ENCODE results near the gene SH3RF3.

The SH3RF3 gene

GRCh38 chr2:109183871-109184270, 54.9 kb downstream of the SH3RF3 start:
- no peak for DNase-seq (ENCODE audit: low read depth in 2 of 2)

DNA sequence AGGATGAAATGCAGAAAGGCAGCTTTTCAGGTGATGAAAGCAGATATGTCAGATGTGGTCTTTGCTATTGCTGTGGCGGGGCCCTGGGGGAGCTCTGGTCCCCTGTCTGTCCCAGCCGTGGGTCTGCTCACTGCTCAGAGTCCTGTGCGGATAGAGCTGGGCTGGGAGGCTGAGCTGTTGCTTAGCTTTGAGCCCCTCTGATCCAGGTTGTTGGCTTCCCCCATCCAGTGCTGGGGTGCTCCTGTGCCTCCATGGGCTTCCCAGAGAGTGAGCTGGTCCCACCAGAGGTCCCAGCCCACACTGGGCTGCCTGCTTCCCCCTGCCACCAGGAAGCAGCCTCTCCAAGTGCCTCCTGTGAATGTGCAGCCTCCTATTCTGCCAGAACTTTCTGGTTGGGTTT, 55.4 kb downstream of the SH3RF3 start:
- DNase-seq (ENCODE audit: low read depth in 2 of 2): no peak

- DNase-seq (ENCODE audit: low read depth in 2 of 2): no peak
These were observed 56.3 kb downstream of the SH3RF3 start for GRCh38 chr2:109185338-109185737.

DNA sequence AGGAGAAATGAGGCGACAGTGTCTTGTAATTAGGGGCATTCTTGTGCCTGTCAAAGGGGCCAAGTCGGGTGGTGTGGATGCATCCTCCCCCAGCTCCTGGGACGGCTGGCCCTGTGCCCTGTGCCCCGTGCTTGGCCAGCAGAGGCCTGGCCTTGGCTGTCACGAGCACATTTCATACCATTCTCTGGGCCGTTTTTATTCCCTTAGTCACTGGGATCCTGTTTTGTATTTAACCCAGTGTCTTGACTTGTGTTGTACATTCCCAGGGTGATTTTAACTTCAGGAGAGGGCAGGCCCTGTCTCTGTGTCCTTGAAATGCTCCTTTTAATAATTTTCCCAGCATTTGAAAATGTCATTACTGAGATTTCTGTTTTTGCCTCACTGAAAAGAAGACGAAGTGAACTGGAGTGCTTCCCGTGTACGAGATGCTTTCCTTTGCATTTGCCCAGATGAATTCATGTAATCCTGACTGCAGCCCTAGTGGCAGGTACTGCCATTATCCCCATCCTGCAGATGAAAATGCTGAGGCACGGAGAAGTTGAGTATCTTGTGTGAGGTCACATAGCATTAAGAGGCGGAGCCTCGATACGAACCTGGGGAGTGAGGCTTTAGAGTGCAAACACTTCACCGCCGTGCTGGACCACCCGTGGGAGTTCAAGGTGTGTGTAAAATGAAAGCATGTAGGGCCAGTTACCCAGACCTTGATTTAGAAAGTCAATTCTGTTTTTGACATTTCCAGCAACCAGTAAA, 57.0 kb downstream of the SH3RF3 start:
- no peak for DNase-seq (ENCODE audit: low read depth in 2 of 2)

GRCh38 chr2:109186656-109187250, 57.7 kb downstream of the SH3RF3 start:
- no peak for DNase-seq (ENCODE audit: low read depth in 2 of 2)

GRCh38 chr2:109187711-109188495, 58.9 kb downstream of the SH3RF3 start:
- no peak for DNase-seq (ENCODE audit: low read depth in 2 of 2)

GRCh38 chr2:109188496-109188890, 59.5 kb downstream of the SH3RF3 start:
- DNase-seq (ENCODE audit: low read depth in 2 of 2): no peak

GRCh38 chr2:109188898-109189297, 59.9 kb downstream of the SH3RF3 start:
- DNase-seq (ENCODE audit: low read depth in 2 of 2): no peak

- DNase-seq (ENCODE audit: low read depth in 2 of 2): no peak
These were observed 60.7 kb downstream of the SH3RF3 start for GRCh38 chr2:109189751-109190150.

DNA sequence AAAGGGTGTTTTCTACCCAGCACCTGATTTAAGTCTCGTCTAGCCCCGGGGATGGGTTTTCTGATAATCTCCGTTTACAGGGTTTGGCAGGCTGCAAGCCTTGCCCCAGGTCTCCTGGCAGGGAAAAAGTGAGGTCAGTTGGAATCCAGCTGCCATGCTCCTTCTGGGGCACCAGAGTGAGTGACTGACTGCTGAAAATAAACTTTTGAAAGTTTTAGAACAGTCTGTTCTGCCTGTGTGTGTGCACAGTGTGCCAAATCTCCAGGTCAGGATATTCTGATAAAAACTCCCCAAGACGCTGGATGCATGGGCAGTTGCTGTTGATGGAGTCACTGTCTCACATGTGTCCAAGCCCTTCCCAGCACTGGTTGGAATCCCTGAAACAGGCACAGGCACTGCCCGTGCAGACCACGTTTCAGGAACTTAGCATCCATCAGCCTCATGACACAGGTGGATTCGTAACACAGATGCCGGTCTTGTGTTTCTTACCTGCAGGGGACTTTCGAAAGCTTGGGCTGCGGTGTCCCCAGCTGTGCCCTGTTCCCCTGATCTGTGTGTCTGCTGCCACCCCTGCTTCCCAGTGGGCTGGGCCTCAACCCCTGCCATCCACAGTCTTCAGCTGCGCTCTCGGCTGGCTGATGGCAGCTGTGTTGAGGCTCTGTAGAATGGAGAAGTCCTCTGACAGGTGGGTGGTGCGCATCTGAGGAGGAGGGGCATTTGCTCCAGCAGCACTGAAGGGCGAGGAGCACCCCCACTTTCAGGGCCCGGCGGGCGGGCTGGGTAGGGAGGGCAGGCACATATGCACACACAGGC, 65.0 kb downstream of the SH3RF3 start:
- no peak for DNase-seq (ENCODE audit: low read depth in 2 of 2)

DNA sequence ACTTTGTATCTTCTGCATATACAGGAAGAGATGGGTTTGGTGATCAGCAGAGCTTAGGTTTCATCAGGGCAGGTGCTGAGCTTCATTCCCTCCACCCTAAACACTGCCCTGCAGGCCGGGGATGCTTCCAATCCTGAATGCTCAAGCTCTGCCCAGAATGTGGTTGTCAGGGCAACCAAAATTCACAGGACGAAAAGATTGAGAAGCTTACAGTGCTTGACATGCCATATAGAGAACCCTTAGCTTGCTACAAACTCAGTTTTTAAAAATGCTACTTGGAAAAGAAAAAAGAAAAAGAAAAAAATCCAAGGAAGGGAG, 65.6 kb downstream of the SH3RF3 start:
- DNase-seq (ENCODE audit: low read depth in 2 of 2): no peak

DNA sequence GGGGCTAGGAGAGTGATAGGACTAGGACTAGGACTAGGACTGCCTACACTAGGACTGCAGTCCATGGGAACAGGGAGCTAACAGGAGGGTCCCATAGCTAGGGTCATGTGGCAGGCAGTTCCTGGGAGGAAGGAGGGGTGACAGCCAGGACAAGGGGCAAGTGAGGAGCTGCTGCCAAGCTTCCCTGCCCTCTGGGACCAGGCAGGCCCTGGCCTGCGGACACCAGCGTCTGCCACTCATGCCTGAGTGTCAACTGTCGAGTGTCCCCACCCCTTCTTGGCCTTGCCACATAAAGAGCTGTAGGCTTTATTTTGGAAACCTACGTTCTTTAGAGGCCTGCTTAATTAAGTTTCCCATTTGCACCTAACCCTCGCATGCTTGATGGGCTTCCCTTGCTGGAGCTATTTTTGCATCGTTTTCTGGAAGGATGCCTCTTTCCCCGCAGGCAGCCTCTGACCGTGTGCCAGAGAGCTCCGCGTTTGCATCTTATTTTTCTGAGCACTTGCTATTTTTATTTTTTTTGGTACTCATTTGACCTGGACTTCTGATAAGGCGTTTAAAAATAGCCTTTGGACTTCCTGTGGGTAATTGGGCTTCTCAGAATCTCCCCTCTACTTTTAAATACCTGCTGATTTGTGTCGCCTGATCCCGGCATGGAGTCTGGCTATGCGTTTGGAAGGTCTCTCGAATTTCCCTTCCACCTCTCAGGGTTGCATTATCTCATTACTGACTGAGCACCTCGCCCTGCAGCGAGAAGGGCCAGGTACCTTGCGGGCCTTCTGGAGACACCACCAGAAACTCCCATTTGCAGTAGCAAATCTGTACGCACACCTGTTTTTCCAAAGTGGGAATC, 66.4 kb downstream of the SH3RF3 start:
- no peak for DNase-seq (ENCODE audit: low read depth in 2 of 2)

GRCh38 chr2:109196081-109196875, 67.3 kb downstream of the SH3RF3 start:
- no peak for DNase-seq (ENCODE audit: low read depth in 2 of 2)

DNA sequence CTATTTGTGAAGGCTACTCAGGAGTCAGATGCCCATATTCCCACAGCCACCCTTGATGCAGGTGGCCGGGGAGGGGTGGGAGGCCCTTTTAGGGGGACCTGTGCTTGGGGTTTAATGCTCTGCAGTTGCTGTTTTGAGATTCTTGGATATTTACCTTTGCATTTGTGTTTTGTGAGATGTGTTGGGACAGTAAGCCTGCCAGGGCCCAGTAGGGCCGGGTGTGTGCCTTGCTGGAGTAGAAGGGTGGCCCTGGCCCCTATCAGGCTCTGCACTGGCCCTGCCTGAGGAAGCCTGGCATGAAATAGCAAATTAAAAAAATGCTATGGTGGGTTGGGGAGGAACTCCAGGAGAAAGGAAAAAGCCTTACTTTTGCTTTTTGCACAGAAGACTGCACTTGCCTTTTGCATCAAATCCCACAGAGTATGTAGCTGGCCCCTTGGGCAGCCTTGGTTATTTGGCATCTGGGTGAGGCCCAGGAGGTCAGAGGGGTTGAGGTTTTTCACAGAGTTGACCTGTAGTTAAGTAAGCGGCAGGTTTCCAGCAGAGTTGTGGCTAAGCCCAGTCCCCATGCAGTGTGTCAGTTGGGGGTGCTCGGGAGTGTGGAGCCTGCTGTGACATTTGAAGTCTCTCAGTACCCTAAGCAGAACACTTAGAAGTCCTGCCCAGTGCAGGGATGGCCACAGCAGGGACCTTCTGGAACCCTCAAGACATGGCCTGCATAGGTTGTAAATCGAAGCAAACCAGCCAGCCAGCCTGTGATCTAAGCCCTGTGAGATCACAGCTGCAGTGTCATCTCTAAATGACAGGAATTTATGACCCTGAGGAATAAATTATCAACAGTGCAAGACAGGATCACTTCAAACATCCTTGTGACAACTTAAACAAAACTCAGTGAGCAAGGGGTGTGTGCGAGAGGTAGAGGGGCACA, 68.8 kb downstream of the SH3RF3 start:
- no peak for DNase-seq (ENCODE audit: low read depth in 2 of 2)

GRCh38 chr2:109199790-109200189, 70.8 kb downstream of the SH3RF3 start:
- no peak for DNase-seq (ENCODE audit: low read depth in 2 of 2)

GRCh38 chr2:109200616-109201464, 71.8 kb downstream of the SH3RF3 start:
- DNase-seq (ENCODE audit: low read depth in 2 of 2): no peak

DNA sequence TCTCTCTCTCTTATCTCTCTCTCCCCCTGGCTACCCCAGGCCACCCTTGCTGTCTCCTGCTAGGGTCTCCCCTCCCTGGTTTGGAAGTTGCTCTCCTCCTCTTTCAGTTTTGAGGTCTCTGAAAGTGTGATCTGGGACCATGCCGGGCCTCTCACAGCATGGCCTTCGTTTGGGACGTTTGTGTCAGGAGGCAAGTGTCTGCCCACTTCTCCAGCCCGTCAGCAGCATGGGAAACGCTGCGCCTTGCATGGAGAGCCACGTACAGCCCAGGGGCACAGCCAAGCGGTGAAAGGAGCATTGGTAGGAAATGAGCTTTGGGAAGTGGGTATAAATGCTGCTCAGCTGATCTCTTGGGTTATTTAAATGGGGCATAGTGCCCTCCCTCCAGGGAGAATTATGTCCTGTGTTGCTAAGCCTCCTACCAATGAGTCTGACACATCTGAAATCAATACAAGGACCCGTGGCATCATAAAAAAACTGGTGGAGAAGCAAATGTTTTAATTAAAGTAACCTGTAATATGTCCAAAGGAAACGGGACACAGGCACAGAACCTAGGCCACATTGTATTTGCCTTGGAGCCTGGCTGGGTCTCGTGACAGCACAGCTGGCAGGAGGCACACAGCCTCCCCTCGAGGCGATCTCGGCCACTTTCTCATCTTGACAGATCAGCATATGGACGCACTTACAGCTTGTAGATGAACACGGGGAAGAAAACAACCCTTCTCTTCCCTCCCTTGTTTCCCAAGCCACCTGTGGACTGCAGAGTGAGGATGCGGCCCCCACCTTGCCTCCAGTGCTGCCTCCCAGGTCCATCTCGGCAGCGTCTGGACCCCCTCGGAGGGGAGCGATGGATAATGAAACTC, 72.7 kb downstream of the SH3RF3 start:
- no peak for DNase-seq (ENCODE audit: low read depth in 2 of 2)

All from stimulated activated CD4-positive, alpha-beta T cell treated with anti-CD3 and anti-CD28 coated beads, Interleukin-12 subunit alpha, Interleukin-12 subunit beta, amount 100 ng/mL, for 24 hours (primary cell).